A549 treated with GW870086 at 1 μM for 4 hours (cell line): ENCODE measurements around the gene PITHD1. TPM values are rescaled to one million over a fixed set of nuclear protein-coding genes. Genes with fewer than 3 reads are reported as not detected.

ENCODE experiments used
- total RNA-seq: library from RNA; stranded (reverse); fragments of 200-300 nt; extraction: Qiagen RNA extraction; gene quantifications from 5 replicates; pipeline ENCODE4 v1.2.3, GENCODE V29; 2022; ENCODE audit warnings: low read depth

The PITHD1 gene
- total RNA-seq = 26.4 to 34.3 TPM (median 30.6 TPM) in 5 replicates

GRCh38 chr1:23777979-23778814 is at the start of gene PITHD1:
PITHD1 (plus strand) TSS chr1:23778418; CDS start chr1:23778516, 98 bp downstream.

GRCh38 chr1:23743287-23744152 is 34.7 kb upstream of the PITHD1 start, which contains the start of gene ELOA:
ELOA (plus strand) TSS chr1:23743471; CDS start chr1:23743504, 33 bp downstream.

GRCh38 chr1:23790696-23791515 is 12.7 kb downstream of the PITHD1 start, which contains the start of gene LYPLA2:
LYPLA2 (plus strand) TSS chr1:23791145; CDS start chr1:23792683, 1,538 bp downstream.

GRCh38 chr1:23800400-23801337 is 22.5 kb downstream of the PITHD1 start, which contains the start of gene GALE:
GALE (minus strand) TSS chr1:23800754; CDS start chr1:23799007, 1,747 bp downstream.

GRCh38 chr1:23825076-23825761 is 47.0 kb downstream of the PITHD1 start, which contains the start of gene HMGCL:
HMGCL (minus strand) TSS chr1:23825429; CDS start chr1:23825415, 14 bp downstream.

Other genes with a start within 250 kb of the PITHD1 start
- gene E2F2, start 247.2 kb upstream of the PITHD1 start, total RNA-seq = 2.0 to 3.0 TPM (median 2.9 TPM) in 5 replicates
- gene ID3, start 218.9 kb upstream of the PITHD1 start, total RNA-seq = 341 to 429 TPM (median 397 TPM) in 5 replicates
- 1,221 to 1,520 TPM (median 1,394 TPM) in 5 replicates for gene RPL11, start 86.6 kb upstream of the PITHD1 start, total RNA-seq
- gene ELOA, start 34.9 kb upstream of the PITHD1 start, total RNA-seq = 26.6 to 28.6 TPM (median 27.2 TPM) in 5 replicates
- gene LYPLA2, start 12.7 kb downstream of the PITHD1 start, total RNA-seq = 56.6 to 65.5 TPM (median 59.6 TPM) in 5 replicates
- 64.6 to 80.2 TPM (median 75.6 TPM) in 5 replicates for gene GALE, start 22.3 kb downstream of the PITHD1 start, total RNA-seq
- 12.4 to 15.1 TPM (median 12.8 TPM) in 5 replicates for gene HMGCL, start 47.0 kb downstream of the PITHD1 start, total RNA-seq
- 9.5 to 11.2 TPM (median 10.1 TPM) in 5 replicates for gene FUCA1, start 89.9 kb downstream of the PITHD1 start, total RNA-seq
- gene CNR2, start 134.9 kb downstream of the PITHD1 start, total RNA-seq = 0.02 TPM in 1 of 5 replicates, not detected in the others
- gene PNRC2, start 181.4 kb downstream of the PITHD1 start, total RNA-seq = 28.1 to 41.7 TPM (median 32.4 TPM) in 5 replicates
- gene SRSF10, start 201.9 kb downstream of the PITHD1 start, total RNA-seq = 73.2 to 91.3 TPM (median 88.1 TPM) in 5 replicates